Activated naive CD8-positive, alpha-beta T cell treated with anti-CD3 and anti-CD28 coated beads for 36 hours (primary cell): ENCODE data around the gene SLC39A11. TPM values are rescaled to one million over a fixed set of nuclear protein-coding genes. Genes with fewer than 3 reads are reported as not detected.

ENCODE experiments used
- DNase-seq: peaks from one replicate; pipeline ENCODE4 v3.0.0; 2021
- H3K27ac Mint-ChIP-seq: one replicate; pipeline ENCODE4 v1.8.0; 2022; ENCODE audit warnings: mild to moderate bottlenecking, moderate library complexity, mixed read lengths
- H3K27me3 Mint-ChIP-seq: one replicate; pipeline ENCODE4 v1.8.0; 2022; ENCODE audit warnings: mild to moderate bottlenecking, mixed read lengths
- H3K36me3 Mint-ChIP-seq: one replicate; pipeline ENCODE4 v1.8.0; 2021; ENCODE audit warnings: mild to moderate bottlenecking, mixed read lengths
- H3K4me1 Mint-ChIP-seq: one replicate; pipeline ENCODE4 v1.8.0; 2021; ENCODE audit warnings: mixed read lengths
- H3K4me3 Mint-ChIP-seq: one replicate; pipeline ENCODE4 v1.8.0; 2022; ENCODE audit warnings: mild to moderate bottlenecking, moderate library complexity, mixed read lengths
- H3K9me3 Mint-ChIP-seq: one replicate; pipeline ENCODE4 v1.8.0; 2022; ENCODE audit warnings: mixed read lengths
- total RNA-seq, 2 experiments: library from RNA; stranded (reverse); gene quantifications; one replicate each; pipeline ENCODE4 v1.2.3, GENCODE V29; 2021

Gene SLC39A11
- total RNA-seq, 2 experiments from 2014 or later = 15.3 to 15.4 TPM

DNA sequence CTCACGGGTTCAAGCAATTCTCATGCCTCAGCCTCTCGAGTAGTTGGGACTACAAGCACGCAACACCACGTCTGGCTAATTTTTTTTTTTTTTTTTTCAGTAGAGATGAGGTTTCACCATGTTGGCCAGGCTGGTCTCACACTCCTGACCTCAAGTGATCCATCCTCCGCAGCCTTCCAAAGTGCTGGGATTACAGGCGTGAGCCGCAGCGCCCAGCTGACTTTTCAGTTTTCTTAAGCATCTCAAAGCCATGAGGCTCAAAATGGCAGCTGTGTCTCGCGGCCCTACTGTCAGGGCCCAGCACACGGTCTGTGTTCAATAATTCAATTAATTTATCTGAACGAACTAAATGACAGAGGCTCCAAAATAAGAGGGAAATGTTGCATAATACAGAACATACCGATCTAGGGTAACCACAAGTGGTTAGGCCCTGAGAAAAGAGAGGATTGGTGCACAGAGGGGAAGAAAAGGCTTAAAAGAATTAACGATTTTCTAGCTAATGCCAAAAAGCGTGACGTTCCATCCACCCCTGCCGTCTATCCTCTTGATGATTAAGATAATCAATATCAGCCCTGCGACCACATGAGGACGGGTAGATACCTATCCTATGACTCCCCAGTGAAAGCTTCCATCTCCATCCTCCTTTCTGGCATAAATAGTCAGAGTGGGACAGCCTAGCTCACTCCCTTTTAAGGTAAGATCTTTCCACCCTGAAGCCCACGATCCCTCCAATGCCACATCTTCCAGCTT lies 136.9 kb downstream of the SLC39A11 start:
- Mint-ChIP-seq H3K9me3 (no peaks in the 10 kb centered on the region), H3K27me3 (no peaks in the 10 kb centered on the region), H3K36me3 (peaks cover 2% of the 10 kb centered on the region), H3K27ac (no peak overlapping the region), H3K4me1 (peaks cover 10% of the 10 kb centered on the region), H3K4me3 (no peak overlapping the region)
- DNase-seq = no peak

DNA sequence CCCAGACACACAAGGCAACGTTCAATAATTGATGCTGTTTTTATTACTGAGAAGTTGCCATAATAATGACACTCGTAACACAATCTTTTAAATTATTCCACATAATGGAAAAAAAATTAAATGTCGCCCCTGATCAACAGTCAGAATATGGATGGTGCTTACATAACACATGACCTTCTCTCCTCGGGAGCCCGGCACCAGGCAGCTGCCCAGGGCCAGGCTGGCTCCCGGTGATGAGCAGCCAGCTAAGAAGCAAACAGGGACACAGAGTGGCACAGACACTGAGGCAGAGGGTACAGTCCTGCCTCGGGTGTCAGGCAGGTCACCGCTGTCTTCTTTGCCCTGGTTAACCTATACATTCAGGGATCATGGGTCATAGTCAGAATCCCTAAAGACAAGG lies 137.9 kb downstream of the SLC39A11 start:
- Mint-ChIP-seq H3K27ac (no peak overlapping the region), H3K9me3 (no peaks in the 10 kb centered on the region), H3K4me1 (peaks cover 10% of the 10 kb centered on the region), H3K27me3 (no peaks in the 10 kb centered on the region), H3K4me3 (no peak overlapping the region), H3K36me3 (peaks cover 2% of the 10 kb centered on the region)
- no peak for DNase-seq

DNA sequence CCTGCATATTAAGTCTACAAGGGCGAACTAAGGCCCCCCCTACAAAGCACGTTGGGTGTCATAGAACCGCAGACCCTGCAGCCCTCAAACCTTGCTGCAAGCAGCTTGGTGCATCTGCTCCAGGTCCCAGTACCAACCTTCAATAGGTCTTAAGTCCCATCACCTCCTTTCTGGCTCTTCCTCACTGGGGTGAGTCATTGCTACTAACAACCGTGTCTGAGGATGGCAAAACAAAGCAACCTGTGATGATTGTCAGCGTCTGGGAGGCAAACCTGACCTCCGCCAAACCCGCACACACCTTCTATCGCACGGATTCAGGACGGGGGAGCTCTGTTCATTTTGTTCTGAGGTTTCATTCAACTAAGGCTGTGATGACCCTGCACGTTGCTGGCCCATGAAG lies 138.9 kb downstream of the SLC39A11 start:
- DNase-seq = no peak
- Mint-ChIP-seq H3K27ac (no peak overlapping the region), H3K4me3 (no peak overlapping the region), H3K4me1 (peaks cover 10% of the 10 kb centered on the region), H3K36me3 (peaks cover 2% of the 10 kb centered on the region), H3K9me3 (no peaks in the 10 kb centered on the region), H3K27me3 (no peaks in the 10 kb centered on the region)

DNA sequence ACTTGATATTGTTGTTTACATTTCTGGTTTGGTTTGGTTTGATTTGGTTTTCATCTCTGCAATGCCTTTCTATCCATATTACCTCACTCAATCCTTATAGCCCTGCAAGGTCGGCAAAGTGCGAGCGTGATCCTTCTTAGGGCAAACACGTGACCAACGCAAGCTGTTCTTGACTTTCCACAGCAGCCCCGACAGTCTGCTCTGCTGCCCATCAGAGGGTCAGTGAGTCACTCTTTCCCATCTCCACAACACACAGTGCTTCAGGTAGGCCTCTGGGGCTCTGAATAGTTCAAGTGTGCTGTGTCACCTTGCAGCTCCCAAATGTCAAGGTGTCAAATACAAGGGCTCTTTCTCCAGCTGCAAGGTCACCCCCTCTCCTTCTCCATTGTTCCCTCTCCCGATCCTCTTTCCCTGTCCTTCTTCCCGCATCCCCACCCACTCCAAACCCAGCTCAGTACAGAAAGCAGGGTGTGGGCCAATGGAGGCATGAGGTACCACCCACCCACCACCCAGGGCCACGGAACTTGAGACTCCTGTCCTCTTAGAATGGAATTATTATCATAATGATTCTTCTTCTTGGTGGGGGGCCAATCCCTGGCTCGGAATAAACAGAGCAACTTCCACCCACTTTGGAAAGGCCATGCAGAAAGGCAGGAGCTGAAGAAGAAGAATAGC lies 139.7 kb downstream of the SLC39A11 start:
- Mint-ChIP-seq H3K27ac (no peak overlapping the region), H3K36me3 (peaks cover 3% of the 10 kb centered on the region), H3K27me3 (no peaks in the 10 kb centered on the region), H3K4me3 (no peak overlapping the region), H3K9me3 (no peaks in the 10 kb centered on the region), H3K4me1 (peaks cover 10% of the 10 kb centered on the region)
- DNase-seq = no peak

DNA sequence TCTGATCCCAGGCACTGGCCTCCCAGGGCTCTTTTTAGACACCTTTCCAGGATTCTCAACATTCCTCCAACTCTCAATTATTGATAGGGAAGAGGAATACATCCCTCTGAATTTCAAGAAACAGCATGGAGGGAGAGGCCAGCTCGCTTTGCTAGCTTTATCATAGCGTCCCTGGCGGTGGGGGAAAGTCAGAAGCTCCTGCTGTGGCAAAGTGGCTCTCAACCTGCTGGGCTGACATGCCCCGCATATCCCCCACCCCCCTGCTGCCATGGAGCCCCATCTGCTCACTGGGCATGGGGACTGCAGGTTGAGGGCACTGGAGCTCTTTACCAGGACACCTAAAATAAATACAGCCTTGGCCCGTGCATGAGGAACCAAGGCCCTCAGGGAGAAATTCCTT lies 140.3 kb downstream of the SLC39A11 start:
- Mint-ChIP-seq H3K27ac (no peak overlapping the region), H3K27me3 (no peaks in the 10 kb centered on the region), H3K9me3 (no peaks in the 10 kb centered on the region), H3K4me1 (peaks cover 10% of the 10 kb centered on the region), H3K4me3 (no peak overlapping the region), H3K36me3 (peaks cover 3% of the 10 kb centered on the region)
- no peak for DNase-seq

DNA sequence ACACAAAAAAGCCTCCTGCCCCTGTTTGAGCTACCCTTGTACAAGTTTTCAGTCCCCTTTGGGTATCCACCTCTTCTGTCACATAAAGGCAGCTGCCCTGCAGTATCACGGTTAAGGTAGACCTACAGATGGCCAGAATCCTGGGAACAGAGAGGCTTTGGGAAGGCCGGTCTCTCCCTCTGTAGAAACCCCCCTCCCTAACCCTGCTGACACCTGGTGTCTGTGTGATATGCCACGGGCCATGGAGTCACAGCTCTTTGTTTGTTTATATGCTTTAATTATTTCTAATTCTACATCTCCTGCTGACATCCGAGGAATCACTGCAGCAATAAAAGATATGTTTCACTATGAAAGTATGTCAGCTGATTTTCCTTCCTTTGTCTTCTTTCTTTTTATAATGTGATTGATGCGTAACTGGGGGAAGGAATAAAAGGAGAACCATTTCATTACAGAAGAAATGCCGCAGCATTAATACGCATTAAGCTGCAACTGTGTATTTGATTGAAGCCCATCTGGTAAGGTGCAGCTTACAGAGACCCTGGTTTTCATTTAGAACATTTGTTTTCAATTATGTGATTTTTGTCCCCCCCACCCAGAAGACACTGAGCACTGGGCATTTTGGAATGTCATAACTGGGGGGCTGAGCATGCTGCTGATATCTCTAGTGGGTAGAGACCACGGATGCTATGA lies 142.1 kb downstream of the SLC39A11 start:
- Mint-ChIP-seq H3K4me1 (peaks cover 10% of the 10 kb centered on the region), H3K36me3 (peaks cover 3% of the 10 kb centered on the region), H3K27ac (no peak overlapping the region), H3K4me3 (no peak overlapping the region), H3K27me3 (no peaks in the 10 kb centered on the region), H3K9me3 (no peaks in the 10 kb centered on the region)
- DNase-seq = no peak

DNA sequence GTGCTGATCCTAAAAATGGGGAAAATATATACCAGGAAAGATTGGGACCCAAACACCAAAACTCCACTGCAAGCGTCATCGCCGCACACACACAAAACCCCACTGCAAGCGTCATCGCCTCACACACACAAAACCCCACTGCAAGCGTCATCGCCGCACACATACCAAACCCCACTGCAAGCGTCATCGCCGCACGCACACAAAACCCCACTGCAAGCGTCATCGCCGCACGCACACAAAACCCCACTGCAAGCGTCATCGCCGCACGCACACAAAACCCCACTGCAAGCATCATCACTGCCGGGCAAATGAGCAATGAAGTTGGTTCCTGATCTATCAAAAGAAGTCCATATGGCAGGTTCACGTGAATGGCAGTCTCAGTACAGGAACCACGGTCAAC lies 144.4 kb downstream of the SLC39A11 start:
- peaks cover 7% of the 10 kb centered on the region for H3K4me1 Mint-ChIP-seq
- no peak overlapping the region for H3K4me3 Mint-ChIP-seq
- H3K9me3 Mint-ChIP-seq = no peaks in the 10 kb centered on the region
- H3K27ac Mint-ChIP-seq = no peak overlapping the region
- no peaks in the 10 kb centered on the region for H3K27me3 Mint-ChIP-seq
- DNase-seq = no peak
- peaks cover 6% of the 10 kb centered on the region for H3K36me3 Mint-ChIP-seq

DNA sequence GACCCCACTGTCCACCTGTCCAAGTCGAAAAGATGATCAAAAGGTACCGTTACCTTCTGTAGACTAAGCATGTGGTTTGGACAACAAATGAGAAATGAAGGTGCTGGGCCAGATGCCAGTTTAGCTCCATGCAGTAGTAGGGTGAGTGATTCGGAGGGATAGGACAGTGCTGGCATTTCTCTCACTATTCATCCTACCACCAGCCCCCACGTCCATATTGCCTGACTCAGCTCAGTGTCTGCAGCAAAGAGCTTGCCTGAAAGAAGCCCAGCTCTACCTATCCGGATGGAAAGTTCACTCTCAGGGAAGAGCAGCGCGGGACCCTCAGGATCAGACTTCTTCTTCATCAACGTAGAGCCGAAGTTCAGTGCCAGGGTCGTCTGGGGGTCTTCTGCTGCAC lies 145.0 kb downstream of the SLC39A11 start:
- no peaks in the 10 kb centered on the region for H3K9me3 Mint-ChIP-seq
- no peak overlapping the region for H3K4me3 Mint-ChIP-seq
- no peaks in the 10 kb centered on the region for H3K27me3 Mint-ChIP-seq
- no peak for DNase-seq
- peaks cover under 1% of the 10 kb centered on the region for H3K4me1 Mint-ChIP-seq
- H3K27ac Mint-ChIP-seq = no peak overlapping the region
- peaks cover 6% of the 10 kb centered on the region for H3K36me3 Mint-ChIP-seq

DNA sequence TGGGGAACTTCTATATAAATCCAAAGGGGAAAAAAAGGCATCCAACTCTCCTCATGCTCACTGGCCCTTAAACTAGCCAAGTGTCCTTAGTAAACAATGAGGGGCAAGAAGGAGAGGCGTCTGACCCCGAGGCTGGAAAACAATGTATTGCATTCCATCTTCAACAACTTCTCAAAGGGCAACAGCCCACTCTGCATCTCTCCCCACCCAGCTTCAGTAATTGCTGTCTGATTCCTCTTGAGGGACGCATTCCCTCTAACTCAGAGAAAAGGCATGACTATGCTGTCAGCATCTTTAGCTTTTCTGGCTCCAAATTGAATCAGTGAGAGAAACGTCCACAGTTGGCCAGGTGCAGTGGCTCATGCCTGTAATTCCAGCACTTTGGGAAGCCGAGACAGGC lies 145.8 kb downstream of the SLC39A11 start:
- no peaks in the 10 kb centered on the region for H3K9me3 Mint-ChIP-seq
- no peak overlapping the region for H3K4me3 Mint-ChIP-seq
- H3K27ac Mint-ChIP-seq = no peak overlapping the region
- no peaks in the 10 kb centered on the region for H3K27me3 Mint-ChIP-seq
- DNase-seq = no peak
- peaks cover 6% of the 10 kb centered on the region for H3K36me3 Mint-ChIP-seq
- no peaks in the 10 kb centered on the region for H3K4me1 Mint-ChIP-seq

DNA sequence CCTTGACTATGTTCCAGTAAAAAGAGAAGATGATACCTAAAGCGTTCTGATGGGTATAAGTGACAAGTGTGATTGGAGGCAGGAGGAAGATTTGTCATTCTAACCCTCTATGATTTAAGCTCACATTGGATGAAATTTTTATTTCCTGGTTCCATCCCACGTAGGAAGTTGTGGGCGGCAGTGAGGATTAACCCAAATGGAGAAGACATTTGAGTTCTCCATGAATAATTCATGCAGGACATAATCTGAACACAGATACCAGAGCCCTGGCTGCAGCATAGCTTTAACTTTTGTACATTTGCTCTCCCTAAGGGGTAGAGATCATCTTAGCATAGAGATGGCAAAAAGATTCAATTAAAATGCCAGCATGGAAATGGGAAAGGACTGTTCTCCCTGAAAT lies 146.3 kb downstream of the SLC39A11 start:
- no peaks in the 10 kb centered on the region for H3K27me3 Mint-ChIP-seq
- no peak for DNase-seq
- no peaks in the 10 kb centered on the region for H3K4me1 Mint-ChIP-seq
- peaks cover 6% of the 10 kb centered on the region for H3K36me3 Mint-ChIP-seq
- no peak overlapping the region for H3K27ac Mint-ChIP-seq
- no peak overlapping the region for H3K4me3 Mint-ChIP-seq
- H3K9me3 Mint-ChIP-seq = no peaks in the 10 kb centered on the region

DNA sequence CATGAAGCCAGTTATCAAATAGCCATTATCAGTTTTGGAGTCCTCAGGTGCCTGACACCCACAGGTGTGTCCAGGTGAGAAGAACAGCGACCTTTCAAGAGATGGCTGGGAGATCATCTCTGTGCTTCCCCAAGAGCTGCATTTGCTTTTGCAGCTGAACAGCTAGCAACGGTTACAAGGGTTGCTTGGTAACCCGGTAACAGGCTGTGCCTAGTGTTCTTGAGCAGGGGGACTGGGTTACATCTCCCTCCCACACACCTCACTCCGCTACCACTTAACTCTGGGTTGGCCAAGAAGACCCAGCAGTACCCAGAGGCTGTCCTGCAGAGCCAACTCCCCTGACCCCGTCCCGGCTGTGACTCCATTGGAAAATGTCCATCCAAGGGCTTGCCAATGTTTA lies 147.0 kb downstream of the SLC39A11 start:
- Mint-ChIP-seq H3K27ac (no peak overlapping the region), H3K9me3 (no peaks in the 10 kb centered on the region), H3K4me1 (no peaks in the 10 kb centered on the region), H3K27me3 (no peaks in the 10 kb centered on the region), H3K36me3 (peaks cover 6% of the 10 kb centered on the region), H3K4me3 (no peak overlapping the region)
- DNase-seq = no peak

DNA sequence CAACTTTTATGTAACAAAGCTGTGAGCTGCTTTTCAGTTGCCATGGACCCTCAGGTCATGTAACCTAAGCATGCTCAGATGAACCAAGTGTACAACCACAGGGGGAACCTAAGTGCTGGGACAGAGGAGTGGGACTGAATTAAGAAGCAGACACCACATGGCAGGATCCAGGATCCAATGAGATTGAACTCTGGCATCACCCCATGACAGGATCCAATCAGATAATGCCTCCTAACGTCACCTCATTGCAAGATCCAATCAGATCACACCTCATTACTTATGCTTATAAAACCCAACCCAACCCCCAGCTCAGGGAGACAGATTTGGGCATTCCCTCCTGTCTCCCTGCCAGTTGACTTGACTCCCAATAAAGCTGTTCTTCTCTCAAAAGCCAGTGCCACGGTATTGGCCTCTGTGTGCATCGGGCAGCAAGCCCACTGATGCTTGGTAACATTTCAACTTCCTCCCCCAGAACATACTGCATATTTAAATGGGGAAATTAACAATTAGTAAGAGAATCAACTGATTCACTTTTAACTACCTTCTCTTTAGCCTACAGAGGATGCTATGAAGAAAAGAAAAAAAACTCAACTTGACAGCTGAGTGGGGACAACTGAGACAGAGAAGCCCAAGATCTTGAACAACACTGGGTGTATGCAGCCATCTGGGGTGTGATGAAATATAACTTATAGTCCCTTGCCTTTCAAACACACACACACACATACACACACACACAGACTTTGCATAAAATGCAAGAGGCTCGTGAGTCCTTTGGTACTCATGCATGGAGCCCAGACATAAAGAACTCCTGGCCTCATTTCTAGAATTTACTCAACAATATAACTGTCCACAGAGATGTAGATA lies 148.4 kb downstream of the SLC39A11 start:
- Mint-ChIP-seq H3K27me3 (no peaks in the 10 kb centered on the region), H3K4me1 (no peaks in the 10 kb centered on the region), H3K36me3 (peaks cover 6% of the 10 kb centered on the region), H3K9me3 (no peaks in the 10 kb centered on the region), H3K27ac (no peak overlapping the region), H3K4me3 (no peak overlapping the region)
- DNase-seq = no peak

DNA sequence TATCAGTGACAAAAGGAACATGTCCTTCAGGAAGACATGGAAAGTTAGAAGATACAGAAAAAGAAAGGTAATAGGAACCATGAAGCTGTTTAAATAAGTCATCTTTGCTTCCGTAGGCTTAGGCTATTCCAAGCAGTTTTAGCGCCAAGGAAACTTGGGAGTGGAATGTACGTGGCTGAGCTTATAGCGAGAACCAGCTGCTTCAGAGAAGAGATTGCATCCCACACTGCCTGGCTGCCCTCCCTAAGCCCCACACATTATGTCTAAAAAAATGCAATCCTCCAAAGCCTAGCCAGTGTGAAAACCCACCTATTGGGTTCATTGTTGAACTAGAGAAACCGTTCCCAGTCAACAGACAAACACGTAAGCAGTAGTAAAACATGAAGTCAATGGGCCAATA lies 149.9 kb downstream of the SLC39A11 start:
- no peak for DNase-seq
- H3K27me3 Mint-ChIP-seq = no peaks in the 10 kb centered on the region
- H3K36me3 Mint-ChIP-seq = peaks cover 4% of the 10 kb centered on the region
- H3K4me3 Mint-ChIP-seq = no peak overlapping the region
- H3K4me1 Mint-ChIP-seq = no peaks in the 10 kb centered on the region
- no peaks in the 10 kb centered on the region for H3K9me3 Mint-ChIP-seq
- H3K27ac Mint-ChIP-seq = no peak overlapping the region

DNA sequence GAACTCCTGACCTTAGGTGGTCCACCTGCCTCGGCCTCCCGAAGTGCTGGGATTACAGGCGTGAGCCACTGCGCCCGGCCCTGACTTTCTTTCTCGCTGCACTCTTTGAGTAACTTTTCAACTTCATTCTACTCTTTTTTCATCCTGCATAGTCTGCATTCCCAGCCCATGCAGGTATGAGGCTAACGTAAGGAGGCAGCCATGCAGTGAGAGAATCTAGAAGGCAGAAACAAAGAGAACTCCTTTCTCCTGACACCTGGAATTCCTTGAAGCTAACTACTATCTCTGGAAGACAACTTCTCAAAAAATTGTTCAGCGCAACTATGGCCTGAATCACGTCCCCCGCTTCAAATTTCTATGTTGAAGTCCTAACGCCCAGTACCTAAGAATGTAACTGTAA lies 152.0 kb downstream of the SLC39A11 start:
- Mint-ChIP-seq H3K9me3 (no peaks in the 10 kb centered on the region), H3K27me3 (no peaks in the 10 kb centered on the region), H3K27ac (no peak overlapping the region), H3K36me3 (peaks cover 4% of the 10 kb centered on the region), H3K4me3 (no peak overlapping the region), H3K4me1 (no peaks in the 10 kb centered on the region)
- no peak for DNase-seq

DNA sequence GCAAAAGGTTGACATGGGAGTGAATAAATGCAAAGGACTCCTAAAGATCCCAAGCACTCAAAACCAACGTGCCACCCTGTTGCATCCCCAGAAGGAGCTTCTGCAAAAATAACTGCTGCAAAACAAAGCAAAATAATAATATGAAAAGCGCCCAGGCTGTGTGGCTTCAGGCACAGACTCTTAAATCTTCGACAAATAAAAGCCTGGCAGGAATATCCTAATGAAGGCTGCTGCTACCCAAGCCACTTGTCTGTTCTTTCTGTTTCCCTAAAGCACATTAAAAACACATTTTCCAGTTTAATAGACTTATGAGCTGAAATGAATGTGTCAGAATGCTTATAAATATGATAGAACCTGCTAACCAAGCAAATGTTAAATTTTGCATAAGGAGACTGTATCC lies 154.0 kb downstream of the SLC39A11 start:
- H3K9me3 Mint-ChIP-seq = no peaks in the 10 kb centered on the region
- H3K27me3 Mint-ChIP-seq = no peaks in the 10 kb centered on the region
- DNase-seq = no peak
- H3K4me1 Mint-ChIP-seq = no peaks in the 10 kb centered on the region
- H3K27ac Mint-ChIP-seq = no peak overlapping the region
- no peak overlapping the region for H3K4me3 Mint-ChIP-seq
- peaks cover 5% of the 10 kb centered on the region for H3K36me3 Mint-ChIP-seq
